Breast epithelium (tissue), 3 donors: Measurements from ENCODE around the gene CNNM3.

Experiments
- CTCF ChIP-seq, 3 donors: fragments of 450-650 bp; IDR thresholded peaks; one replicate each; pipeline ENCODE4 v1.5.1; 2016 to 2017; ENCODE audit warnings: antibody characterized with exemption in 3 of 3, mild to moderate bottlenecking in 3 of 3, moderate library complexity in 3 of 3
- POLR2A ChIP-seq: fragments of 450-650 bp; IDR thresholded peaks from one replicate; pipeline ENCODE4 v1.6.1; 2016; ENCODE audit warnings: antibody characterized with exemption, mild to moderate bottlenecking, moderate library complexity
- POLR2AphosphoS5 ChIP-seq, 3 donors: sonication (generic); formaldehyde crosslinking; IDR thresholded peaks; one replicate each; pipeline ENCODE4 v1.6.1; 2017; ENCODE audit warnings: antibody characterized with exemption in 3 of 3

- no peak for TF ChIP-seq CTCF (IDR thresholded peaks at IDR 0.05)
- TF ChIP-seq POLR2A, result no peak
- no peak for TF ChIP-seq POLR2AphosphoS5 (IDR thresholded peaks at IDR 0.05)
Observed at GRCh38 chr2:96772903-96773671, 43.0 kb upstream of the CNNM3 start.
